DMS79 treated with DMSO at 0.1 percent for 48 hours (cell line): ENCODE results near the gene VIPR2.
"Not testable (repeated sequence)": the region's sequence is repeated elsewhere in the genome, so short reads cannot be mapped to it uniquely, and the experiment has no call there.

ENCODE experiments used
- DNase-seq: peaks from one replicate; lab custom pipeline; 2025; lab: John Stamatoyannopoulos, UW

Gene VIPR2, protein sequence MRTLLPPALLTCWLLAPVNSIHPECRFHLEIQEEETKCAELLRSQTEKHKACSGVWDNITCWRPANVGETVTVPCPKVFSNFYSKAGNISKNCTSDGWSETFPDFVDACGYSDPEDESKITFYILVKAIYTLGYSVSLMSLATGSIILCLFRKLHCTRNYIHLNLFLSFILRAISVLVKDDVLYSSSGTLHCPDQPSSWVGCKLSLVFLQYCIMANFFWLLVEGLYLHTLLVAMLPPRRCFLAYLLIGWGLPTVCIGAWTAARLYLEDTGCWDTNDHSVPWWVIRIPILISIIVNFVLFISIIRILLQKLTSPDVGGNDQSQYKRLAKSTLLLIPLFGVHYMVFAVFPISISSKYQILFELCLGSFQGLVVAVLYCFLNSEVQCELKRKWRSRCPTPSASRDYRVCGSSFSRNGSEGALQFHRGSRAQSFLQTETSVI

DNA sequence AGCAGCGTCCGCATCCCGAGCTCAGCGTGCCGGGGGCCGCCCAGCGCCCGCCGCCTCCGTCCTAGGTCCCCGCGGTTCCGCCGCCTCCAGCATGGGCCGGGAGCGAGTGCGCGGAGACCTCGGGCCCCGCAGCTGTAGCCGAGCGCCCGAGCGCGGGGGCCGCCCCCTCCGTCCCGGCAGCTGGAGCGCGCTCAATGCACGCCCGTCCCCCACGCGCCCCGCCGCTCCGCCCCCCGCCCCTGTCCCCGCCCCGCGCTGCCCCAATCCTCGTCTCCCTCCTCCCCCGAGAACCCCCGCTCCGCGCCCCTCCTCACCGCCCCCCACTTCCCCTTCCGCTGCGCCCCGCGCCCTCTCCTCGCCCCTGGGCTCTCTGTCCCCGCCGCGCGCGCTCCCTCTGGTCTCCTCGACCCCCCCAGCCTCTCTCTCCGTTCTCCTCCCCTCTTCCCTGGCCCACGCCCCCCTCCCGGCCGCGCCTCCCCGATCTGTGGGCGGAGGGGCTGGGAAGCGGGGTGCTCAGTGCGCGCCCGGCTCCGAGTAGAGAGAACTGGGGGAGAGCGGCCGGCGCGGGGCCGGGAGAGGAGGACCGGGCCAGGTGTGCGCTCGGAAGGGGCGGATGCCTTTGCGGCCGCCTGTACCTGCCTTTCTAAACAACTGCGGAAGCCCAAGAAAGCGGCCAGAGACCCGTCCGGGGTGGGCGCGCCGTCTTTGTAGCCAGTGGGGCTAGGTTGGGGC, at the start of gene VIPR2:
Gene VIPR2 (minus strand): TSS at position 110 of the 732 bp plus-strand sequence. CDS start 96 bp downstream, at position 14.
- DNase-seq = no peak

DNA sequence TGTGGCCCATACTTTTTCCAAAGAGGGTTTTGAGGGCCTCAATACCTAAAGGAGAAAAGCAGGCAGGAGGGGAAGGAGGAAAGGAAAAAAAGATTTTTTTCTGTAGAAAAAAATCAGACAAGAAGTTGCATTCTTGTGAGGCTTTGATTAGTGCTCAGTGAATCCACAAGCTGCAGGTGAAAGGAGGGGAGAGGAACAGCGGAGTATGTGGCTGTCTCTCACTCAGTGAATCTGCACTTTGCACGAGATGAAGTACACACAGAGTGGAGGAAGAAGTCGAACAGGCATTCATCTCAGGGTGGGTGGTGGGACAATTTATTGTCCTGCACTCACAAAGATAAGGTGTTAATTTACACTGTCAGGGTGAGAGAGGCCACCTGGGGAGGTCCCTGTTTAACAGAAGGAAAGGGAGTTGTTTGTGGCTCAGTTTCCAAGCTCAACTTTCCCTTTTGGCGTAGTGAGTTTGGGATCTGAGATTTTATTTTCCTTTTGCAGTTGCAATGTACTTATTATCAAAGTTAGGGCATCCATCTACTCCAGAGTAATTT, 49.0 kb upstream of the VIPR2 start:
- no peak for DNase-seq

DNA sequence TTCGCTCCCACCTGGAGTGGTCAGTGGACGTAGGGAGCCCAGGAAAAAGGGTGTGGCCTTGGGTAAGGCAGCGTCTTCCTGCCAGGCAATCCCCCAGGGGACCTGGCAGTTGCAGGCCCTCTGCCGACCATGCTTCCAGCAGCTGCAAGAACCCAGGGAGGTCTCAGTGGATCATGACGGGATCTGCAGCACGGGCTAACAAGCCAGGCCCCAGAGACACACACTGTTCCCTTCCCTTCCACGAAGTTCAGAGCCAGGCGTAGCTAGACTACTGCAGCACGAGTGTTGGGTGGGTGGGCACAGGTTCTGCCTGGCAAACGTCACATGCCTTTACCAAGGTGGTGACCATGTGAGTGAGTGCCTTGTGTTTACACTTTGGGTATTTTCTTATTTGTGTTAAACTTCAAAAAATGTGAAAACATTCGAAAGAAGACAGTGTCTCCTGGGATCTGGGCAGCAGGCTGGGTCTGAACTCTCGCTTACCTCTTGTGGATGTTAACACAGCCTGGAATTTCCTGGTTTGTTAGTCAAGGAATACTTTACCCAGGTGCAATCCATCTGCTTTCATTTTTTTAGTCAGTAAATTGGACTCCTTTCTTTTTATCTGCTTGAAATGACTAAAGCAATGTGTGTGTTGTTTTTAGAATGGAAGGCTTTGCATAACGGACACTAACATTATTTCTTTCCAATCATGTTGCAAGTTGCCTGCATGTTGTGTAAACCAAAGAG, 48.2 kb upstream of the VIPR2 start:
- no peak for DNase-seq

DNA sequence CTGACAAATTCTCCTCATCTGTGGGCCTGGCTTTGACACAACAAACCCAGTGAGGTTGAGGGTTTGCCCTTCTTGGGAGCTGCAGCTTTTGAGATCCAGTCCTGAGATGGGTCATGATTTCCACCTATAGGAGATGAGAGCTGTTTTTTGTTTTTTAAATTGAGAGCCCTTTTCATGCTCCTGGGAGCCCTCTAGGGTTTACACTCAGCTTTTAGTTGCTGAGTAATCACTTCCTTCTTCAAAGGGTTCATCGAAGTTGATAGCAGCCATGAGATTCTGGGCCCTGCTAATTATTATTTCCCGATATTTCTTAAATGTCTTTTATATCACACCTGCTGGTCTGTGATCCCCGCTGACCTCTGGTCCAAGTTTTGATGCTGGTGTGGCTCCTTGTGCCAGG, 47.3 kb upstream of the VIPR2 start:
- no peak for DNase-seq

DNA sequence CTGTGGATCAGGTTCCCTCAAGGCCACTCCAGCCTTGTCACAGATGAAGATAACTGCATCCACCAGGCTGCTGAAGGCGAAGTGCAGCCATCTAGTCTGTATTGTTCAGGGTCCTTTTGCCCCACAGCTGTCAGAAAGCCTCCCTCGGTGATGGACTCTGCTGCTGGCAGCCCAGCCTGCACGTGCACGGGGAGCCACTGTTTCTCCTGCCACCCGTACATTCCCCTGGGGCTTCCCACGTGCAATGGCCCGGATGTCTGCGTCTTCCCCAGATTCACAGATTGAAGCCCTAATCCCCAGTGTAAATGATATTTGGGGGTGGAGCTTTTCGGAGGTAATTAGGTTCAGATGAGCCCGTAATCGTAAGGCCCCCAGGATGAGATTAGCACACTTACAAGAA, 46.6 kb upstream of the VIPR2 start:
- DNase-seq = no peak

DNA sequence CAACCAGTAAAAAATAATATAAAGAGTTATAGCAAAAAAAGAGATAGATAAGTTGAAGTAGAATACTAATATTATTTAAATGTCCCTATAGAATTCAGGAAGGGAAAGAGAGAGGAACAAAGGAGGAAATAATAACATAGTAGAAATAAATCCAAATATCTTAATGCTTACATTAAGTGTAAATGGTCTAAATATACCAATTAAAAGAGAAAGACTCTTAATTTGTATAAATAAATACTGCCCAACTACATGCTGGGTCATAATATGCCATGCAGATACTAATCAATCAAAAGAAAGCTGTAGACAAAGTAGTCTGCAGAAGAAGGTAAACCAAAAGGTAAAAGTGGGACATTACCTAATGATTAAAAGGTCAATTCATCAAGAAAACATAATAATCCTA, 43.3 kb upstream of the VIPR2 start:
- DNase-seq = no peak

DNA sequence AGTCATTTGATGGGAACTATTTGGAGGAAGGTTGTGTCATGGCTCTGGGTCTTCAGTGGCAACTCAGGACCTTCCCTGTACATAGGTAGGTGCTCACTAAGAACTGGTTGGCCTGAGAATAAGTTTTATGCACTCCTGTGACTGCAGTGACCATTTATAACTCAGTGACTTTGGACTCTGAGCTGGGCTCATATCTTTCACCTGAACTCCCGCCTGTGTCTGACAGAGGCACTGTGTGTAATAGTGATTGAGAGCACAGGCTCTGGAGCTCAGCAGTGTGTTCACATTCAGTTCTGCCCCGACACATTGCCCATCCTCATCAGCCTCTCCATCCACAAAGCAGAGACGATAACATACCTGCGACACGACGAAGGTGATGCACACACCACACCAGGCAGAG, 34.6 kb upstream of the VIPR2 start:
- no peak for DNase-seq

DNA sequence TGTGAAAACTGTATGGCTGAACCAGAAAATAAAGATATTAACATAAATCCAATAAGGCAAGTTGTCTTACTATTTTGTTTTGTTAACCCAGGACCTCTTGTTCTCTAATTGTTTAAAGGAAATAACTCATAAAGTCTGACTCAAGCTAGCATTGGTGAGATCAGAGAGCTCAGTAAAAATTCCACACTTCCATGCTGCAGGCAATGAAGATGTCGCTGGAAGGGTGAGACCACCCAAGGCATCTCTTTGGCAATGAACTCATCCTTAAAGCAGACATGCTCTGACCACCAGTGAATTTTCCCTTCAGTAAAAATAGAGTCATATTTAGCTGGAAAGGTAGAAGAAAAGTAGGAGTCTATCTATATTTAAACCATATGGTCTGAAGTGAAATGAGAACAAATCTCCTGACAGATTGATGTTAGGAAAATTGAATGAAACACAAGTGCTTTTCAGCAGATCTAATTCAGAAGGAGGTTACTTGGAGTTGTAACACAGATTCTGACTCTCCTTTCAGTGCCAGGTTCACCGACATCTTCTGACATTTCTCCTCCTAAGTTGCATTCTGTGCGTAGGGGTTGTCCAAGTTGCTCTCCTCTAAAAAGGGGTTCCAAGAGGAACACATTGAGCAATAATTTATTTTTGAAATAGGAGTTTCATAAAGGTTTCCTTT, 32.8 kb upstream of the VIPR2 start:
- no peak for DNase-seq

DNA sequence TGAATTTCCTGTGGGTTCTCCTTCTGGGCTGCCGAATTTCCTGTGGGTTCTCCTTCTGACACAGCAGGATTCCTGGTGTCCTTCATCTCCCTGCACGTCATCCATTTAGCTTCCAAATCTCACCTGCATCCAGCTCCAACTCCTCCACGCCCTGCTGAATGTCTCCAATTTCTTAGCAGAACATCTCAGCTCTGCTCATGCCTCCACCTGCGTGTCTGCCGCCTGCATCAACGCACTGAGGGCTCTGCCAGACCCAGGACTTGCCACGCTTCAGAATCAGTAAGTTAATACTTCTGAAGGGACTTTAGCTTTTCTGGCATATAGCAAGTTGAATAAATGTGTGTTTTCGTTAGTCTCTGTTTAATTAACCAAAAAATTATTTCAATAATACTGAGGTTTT, 31.1 kb upstream of the VIPR2 start:
- DNase-seq = no peak

DNA sequence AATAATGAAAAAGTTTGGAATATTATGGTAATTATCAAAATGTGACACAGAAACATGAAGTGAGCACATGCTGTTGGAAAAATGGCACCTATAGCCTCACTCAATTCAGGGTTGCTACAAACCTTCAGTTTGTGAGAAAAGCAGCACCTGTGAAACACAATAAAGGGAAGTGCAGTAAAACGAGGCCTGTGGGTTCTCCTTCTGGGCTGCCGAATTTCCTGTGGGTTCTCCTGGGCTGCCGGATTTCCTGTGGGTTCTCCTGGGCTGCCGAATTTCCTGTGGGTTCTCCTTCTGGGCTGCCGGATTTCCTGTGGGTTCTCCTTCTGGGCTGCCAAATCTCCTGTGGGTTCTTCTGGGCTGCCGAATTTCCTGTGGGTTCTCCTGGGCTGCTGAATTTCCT, 30.4 kb upstream of the VIPR2 start:
- not testable (repeated sequence) for DNase-seq

DNA sequence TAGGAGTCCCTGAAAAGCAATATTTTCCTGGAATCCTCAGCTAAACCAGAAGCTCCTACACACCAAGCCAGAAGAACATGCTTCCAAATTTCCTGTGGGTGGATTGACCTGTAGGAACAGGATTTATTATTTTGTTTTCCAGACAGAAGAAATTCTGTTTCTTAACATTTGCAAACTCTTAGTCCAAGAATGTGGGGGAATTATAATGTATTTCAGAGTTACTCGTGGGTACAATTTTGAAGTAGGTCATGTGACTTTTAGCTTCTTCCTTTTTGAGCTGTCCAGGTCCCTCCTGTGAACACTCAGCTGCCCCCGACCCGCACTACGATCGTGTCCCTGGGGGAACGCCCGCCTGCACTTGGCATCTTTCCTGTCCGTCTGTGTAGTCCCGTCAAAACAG, 27.7 kb upstream of the VIPR2 start:
- no peak for DNase-seq

DNA sequence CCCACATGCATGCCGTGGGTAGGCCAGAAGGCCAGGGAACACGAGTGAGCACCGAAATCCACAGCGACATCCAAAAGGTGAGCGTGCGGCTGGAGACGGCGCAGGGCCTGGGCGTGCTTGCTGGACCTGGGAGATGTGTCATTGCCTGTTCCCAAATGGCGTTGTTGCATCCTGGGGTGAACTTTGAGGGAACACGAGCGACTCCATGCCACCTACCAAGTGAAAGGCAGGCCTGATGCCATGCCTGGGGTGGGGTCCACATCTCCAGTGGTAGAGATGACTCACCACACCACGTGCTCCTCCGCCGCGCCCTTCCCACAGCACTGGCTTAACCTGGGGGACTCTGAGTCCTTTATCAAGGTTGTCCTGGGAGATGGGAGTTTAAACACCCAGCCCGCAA, 24.7 kb upstream of the VIPR2 start:
- no peak for DNase-seq

DNA sequence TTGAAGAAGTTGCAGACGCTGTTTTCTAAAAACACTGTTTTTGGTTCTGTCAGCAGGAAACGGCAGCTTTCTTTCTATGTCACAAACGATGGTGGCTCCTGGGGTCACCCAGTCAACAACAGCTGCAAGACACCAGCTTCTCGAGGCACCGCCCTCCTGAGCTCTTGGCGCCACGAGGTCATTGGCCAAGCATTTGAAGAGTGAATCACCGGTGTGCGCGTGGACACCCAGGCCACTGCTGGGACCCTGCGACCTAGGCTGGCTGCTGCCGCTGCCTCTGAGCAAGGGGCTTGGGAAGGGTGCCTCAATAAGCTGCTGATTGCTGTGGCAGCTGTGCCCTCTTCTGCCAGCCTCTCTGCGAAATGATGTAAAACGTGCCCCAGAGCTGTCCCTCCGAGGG, 22.5 kb upstream of the VIPR2 start:
- DNase-seq = no peak

DNA sequence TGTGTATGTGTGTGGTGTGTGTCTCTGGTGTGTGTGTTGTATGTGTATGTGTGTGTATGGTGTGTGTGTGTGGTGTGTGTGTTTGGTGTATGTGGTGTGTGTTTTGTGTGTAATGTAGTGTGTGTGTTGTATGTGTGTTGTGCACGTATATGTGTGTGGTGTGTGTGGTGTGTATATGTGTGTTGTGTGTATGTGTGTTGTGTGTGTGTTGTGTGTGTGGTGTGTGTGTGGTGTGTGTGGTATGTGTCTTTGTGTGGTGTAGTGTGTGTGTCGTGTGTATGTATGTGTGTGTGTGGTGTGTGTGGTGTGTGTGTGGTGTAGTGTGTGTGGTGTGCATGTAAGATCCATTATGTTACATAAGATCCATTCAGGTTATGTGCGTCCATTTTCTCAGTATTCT, 21.9 kb upstream of the VIPR2 start:
- no peak for DNase-seq

DNA sequence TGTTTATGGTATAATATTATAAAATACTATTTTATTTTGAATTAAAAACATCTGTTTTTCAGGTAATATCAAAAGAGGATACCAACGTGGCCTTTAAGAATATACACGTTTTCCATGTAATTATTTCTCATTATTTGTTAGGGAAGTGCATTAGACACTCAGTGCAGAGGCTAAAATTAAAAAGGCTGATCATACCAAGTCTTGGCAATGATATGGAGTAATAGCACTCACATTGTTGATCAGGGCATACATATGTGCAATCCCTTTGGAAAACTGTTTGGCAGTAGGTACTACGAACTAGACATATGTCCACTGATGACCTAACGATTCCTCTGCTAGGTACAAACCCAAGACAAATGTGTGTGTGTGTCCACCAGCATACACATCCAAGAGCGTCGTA, 20.7 kb upstream of the VIPR2 start:
- no peak for DNase-seq

DNA sequence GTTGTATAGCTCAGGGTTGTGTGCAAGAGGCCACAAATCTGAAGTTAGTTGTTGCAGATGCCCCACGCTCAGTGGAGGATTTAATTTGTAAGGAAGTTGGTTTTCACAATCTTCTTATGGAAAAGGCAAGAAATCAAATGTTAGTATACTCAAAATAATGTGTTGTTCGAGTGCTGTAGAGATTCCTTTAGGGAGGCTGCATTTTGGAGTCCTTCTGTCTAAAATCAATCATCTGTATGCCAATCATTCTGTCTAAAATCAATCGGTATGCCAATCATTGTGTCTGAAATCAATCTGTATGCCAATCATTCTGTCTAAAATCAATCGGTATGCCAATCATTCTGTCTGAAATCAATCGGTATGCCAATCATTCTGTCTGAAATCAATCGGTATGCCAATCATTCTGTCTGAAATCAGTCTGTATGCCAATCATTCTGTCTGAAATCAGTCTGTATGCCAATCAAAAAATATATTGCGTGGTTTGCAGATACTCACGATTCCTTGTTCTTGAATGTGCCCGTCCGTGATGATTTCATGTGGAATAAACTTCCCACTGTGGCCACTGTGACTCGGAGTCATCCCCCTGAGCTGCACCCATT, 19.1 kb upstream of the VIPR2 start:
- not testable (repeated sequence) for DNase-seq

DNA sequence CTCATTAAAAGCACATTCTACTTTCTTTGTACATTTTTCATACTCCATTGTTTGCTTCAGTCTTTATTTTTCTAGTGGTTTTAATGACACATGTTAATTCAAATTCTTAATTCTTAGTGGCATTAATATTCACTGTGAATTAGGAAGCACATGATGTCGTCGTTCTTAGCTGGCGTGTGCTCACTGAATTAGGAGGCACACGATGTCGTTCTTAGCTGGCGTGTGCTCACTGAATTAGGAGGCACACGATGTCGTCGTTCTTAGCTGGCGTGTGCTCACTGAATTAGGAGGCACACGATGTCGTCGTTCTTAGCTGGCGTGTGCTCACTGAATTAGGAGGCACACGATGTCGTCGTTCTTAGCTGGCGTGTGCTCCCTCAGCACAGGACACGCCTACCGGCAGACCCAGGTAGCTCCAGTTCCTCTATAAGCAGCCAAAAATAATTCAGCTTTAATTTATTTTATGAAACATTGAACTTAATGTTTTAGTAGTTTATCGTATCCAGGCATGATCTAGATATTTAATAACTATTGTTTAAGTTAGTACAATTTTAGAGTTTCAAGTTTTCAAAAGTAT, 17.5 kb upstream of the VIPR2 start:
- not testable (repeated sequence) for DNase-seq

DNA sequence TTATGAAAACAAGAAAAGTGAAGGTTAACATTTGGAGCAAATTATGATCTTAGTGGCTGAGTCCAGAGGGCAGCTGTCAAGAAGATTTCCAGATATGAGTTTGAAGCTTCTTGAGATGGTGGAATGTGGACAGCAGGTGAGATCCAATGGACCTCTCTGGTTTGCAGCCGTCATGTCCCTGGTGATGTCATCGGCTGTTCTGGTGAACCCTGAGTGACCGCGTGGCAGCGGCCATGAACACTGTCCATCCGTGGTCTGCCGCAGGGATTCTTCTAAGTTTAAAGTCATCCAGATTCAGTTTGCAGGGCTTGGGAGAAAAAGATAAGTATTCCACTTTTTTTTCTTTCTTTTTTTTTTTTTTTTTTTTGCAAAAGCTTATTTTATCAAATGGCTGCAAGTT, 15.8 kb upstream of the VIPR2 start:
- DNase-seq = no peak

DNA sequence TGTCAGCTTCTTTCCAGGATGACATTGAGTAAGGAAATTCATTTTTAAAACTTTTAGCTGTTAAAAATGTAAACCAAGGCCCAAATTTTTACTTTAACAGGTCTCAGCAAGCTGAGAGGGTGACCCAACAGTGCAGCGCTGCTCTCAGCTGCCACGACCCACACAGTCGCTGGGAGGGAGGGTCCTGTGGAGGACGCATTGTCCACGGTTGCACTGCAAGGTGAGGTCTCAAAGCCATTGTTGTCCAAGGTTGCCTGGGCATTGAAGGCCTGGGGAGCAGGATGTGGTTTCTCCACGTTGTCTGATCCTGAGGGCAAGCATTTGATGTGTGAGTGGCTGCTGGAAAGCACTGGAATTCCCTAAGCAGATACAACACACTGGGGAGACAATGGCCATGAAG, 15.1 kb upstream of the VIPR2 start:
- no peak for DNase-seq

DNA sequence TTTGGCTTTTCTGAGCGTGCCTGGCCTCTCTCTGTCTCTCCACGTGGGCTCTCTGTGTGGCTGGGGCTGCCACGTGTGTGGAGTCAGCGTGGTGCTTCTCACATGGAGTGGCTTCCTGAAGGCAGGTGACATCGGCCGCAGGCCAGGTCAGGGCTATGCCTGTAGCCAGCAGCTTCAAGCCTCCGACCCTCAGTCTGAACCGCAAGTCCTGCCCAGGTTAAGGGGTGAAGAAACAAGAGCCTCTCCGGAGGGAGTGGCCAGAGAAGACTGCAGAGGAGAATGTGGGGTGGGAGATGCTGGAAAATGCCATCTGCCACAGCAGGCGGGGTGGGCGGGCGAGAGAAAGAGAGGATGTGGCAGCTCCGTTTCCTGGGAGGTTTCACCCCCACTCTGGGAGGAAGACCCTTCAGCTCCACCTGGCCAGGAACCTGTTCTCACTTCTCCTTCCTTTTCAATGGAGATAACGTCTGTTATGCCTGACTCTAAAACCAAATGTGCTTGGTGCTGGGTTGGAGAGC, 14.3 kb upstream of the VIPR2 start:
- DNase-seq = no peak
